ENCODE measurements around the gene KIF3A. TPM values are rescaled to one million over a fixed set of nuclear protein-coding genes. Genes with fewer than 3 reads are reported as not detected.
A peak's percentile ranks its signal among the peaks of the same experiment; 100 is the strongest.

Gene KIF3A
- total RNA-seq, result 9.7 and 13.0 TPM in 2 replicates

DNA sequence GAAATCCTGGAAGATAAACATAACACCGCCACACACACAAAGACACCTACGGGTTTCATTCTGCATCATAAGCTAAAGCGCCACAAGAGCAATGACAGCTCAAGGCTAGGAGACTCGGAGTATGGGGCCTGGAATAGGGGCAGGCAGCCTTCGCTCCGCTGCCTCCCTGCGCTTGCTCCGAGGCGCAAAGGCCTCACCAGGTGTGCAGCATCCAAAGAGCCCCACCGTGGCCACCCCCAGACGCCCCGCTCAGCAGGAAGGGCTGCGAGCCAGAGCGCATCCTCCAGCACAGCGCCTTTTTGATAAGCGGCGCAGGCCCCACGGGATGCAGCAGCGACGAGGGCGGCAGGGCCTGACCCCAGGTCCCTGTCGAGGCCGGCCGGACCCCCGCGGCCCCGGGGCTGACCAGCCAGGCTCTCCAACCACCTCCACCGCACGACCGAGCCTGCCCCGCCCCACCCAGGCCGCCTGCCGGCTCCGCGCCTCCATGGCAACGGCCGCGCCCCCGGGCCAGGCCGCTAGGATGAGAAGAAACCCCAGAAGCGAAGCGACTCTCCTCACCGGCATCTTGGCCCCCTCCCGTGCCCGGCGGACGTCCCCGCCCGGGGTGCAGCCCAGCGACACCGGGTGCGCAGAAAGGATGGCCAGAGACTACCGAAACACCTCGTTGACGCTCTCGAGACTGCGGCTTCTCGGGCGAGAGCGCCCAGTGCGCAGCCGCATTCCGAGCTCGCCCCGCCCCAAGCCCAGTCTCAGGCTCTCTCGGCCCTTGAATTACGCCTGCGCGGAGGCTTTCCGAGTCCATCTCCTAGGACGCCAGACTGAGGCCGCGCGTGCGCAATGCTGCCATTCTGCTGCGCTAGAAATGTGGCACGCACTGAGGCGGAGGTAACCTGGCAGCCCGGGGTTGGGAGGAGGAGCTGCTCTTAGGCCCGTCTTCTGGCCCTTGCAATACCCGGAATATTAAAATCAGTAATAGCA lies at the start of gene KIF3A:
TSS of gene KIF3A (minus strand) at position 694 of the 981 bp plus-strand sequence. CDS start at position 567, 127 bp downstream.
- TF ChIP-seq, protein P1, sequence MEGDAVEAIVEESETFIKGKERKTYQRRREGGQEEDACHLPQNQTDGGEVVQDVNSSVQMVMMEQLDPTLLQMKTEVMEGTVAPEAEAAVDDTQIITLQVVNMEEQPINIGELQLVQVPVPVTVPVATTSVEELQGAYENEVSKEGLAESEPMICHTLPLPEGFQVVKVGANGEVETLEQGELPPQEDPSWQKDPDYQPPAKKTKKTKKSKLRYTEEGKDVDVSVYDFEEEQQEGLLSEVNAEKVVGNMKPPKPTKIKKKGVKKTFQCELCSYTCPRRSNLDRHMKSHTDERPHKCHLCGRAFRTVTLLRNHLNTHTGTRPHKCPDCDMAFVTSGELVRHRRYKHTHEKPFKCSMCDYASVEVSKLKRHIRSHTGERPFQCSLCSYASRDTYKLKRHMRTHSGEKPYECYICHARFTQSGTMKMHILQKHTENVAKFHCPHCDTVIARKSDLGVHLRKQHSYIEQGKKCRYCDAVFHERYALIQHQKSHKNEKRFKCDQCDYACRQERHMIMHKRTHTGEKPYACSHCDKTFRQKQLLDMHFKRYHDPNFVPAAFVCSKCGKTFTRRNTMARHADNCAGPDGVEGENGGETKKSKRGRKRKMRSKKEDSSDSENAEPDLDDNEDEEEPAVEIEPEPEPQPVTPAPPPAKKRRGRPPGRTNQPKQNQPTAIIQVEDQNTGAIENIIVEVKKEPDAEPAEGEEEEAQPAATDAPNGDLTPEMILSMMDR (IDR thresholded peaks at IDR 0.05; ENCODE audit: insufficient read depth, low read depth, low read length), result no peak
- peak; percentile 94 for DNase-seq (ENCODE audit: low read depth)
- H3K4me3 ChIP-seq (ENCODE audit: low read depth, low read length), result peak within 1 kb of the TSS; percentile 94

DNA sequence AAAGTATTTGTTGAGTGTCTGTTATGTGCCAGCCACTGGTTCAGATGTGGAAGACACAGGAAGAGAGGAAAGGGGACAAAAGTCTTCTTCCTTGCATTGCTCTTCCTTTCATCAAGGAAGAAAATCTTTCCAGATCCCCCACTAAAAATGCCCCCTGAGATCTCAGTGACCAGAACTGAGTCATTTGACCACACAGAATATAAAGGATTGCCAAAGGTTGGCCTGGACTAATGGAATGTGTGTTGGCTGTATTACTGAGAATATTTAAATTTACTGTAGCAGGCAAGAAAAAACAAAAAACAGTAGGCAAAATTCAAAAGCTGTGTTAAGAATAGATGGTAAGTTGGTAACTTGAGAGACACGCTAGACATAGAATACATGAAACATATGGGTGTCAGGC lies 49.7 kb upstream of the KIF3A start:
- TF ChIP-seq, protein P1 (IDR thresholded peaks at IDR 0.05; ENCODE audit: insufficient read depth, low read depth, low read length), result no peak
- DNase-seq (ENCODE audit: low read depth), result no peak
- no peak overlapping the region for H3K4me3 ChIP-seq (ENCODE audit: low read depth, low read length)

DNA sequence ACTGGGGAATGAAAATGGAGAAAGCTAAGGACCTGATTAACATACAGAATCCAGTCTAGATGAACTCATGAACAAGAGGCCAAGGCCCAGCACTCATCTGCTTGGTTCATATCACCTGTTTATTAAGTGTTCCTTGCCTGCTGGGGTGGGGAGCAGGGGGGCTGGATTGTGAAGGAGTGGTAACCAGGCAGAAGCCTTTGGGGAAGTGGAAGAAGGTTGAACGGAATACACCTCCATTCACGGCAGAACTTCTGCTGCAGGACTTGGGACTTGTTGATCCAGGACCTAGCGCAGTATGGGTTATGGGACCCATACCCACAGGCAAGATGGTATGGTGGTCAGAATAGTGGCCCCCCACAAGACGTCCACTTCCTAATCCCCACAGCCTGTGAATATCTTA lies 48.5 kb upstream of the KIF3A start:
- TF ChIP-seq, protein P1 (IDR thresholded peaks at IDR 0.05; ENCODE audit: insufficient read depth, low read depth, low read length), result no peak
- DNase-seq (ENCODE audit: low read depth), result no peak
- no peak overlapping the region for H3K4me3 ChIP-seq (ENCODE audit: low read depth, low read length)

DNA sequence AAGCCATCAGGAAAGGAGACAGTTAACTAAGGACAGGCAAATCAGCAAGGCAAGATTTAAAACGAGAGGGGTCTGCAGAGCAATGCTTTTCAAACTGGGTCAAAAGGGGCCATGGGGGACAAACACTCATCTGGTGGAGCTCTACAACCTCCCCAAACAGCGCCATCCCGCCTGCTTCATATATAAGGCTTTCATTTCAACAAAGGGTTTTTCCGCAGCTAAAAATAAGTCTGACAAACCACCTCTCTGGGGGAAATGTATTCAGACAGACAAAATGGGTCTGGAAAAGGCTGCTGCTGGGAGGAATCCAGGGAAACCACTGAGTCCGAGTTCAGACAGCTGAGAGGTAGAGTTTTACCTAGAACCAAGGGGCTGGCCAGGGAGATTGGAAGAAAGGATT lies 48.0 kb upstream of the KIF3A start:
- no peak for DNase-seq (ENCODE audit: low read depth)
- no peak overlapping the region for H3K4me3 ChIP-seq (ENCODE audit: low read depth, low read length)
- TF ChIP-seq, protein P1 (IDR thresholded peaks at IDR 0.05; ENCODE audit: insufficient read depth, low read depth, low read length), result no peak

DNA sequence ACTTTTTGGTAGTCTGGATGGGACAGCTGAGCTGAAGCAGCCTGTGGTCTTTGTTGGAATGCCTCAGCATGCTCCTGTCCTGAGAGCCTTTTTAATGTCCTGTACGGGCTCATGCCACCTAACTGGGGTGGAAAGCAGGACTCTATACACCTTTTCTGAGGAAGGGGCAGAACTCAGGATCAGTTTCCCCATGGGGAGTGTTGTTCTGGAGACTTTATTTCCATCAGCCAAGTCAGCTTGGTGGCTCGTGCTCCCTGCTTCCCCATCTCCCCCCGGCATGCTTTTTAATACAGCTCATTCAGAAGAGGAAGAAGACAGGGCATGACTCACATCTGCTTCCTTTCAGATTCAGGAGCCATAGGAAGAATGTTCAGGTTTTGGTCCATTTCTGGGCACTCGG lies 44.8 kb upstream of the KIF3A start:
- TF ChIP-seq, protein P1 (IDR thresholded peaks at IDR 0.05; ENCODE audit: insufficient read depth, low read depth, low read length), result no peak
- DNase-seq (ENCODE audit: low read depth), result peak; percentile 36
- H3K4me3 ChIP-seq (ENCODE audit: low read depth, low read length), result no peak overlapping the region

DNA sequence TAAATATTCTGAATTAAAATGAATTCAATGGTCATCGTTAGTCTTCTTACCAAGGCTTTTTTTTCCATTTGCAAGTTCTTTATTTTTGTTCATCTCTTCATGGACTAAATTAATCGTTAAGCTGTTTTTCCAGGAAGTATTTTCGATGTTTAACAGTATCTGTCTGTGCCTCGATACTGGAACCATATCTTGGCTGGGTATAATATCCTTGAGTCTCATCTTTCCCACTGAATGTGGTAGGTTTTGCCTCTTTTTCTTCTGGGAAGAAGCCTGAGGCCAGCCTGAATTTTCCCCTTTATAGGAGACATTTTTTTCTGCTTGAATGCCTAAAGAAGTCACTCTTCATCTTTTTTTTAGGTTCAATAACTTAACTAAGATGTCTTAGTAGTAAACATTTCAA lies 43.7 kb upstream of the KIF3A start:
- no peak for DNase-seq (ENCODE audit: low read depth)
- no peak overlapping the region for H3K4me3 ChIP-seq (ENCODE audit: low read depth, low read length)
- TF ChIP-seq, protein P1 (IDR thresholded peaks at IDR 0.05; ENCODE audit: insufficient read depth, low read depth, low read length), result no peak
